ENCODE data around the gene ZBTB20. TPM values are rescaled to one million over a fixed set of nuclear protein-coding genes. Genes with fewer than 3 reads are reported as not detected.
A peak's percentile ranks its signal among the peaks of the same experiment; 100 is the strongest.
"Not testable (repeated sequence)": the region's sequence is repeated elsewhere in the genome, so short reads cannot be mapped to it uniquely, and the experiment has no call there.

ZBTB20 gene
- 84.2 TPM for total RNA-seq
- long read RNA-seq, full-length matches to known transcripts: 10 of 153 reads
- long read RNA-seq, partial matches to known transcripts: 38 of 153 reads
- long read RNA-seq, other reads (novel, unspliced or antisense): 105 of 153 reads

- intact Hi-C loops (cut with DNase I): loop anchor here (2.0 to 10.0 kb wide), 2 partner anchors 46 to 762 kb away; no protein-coding TSS in a partner anchor
- DNase-seq (ENCODE audit: low spot score): peak; percentile 84
Measured at GRCh38 chr3:115146418-115147328, at the start of gene ZBTB20. Gene ZBTB20 (minus strand): TSS chr3:115147288.

GRCh38 chr3:115194476-115194875 lies 47.4 kb upstream of the ZBTB20 start:
- intact Hi-C loops (cut with DNase I): no loop called here
- DNase-seq (ENCODE audit: low spot score): no peak

GRCh38 chr3:115190747-115191146 lies 43.7 kb upstream of the ZBTB20 start:
- no peak for DNase-seq (ENCODE audit: low spot score)
- intact Hi-C loops (cut with DNase I): no loop called here

- no peak for DNase-seq (ENCODE audit: low spot score)
- intact Hi-C loops (cut with DNase I): no loop called here
Measured at GRCh38 chr3:115187149-115187757, 40.2 kb upstream of the ZBTB20 start.

GRCh38 chr3:115186351-115187148 lies 39.5 kb upstream of the ZBTB20 start:
- DNase-seq (ENCODE audit: low spot score): no peak
- intact Hi-C loops (cut with DNase I): no loop called here

GRCh38 chr3:115184859-115185572 lies 37.9 kb upstream of the ZBTB20 start:
- not testable (repeated sequence) for DNase-seq (ENCODE audit: low spot score)

GRCh38 chr3:115178930-115179329 lies 31.8 kb upstream of the ZBTB20 start:
- intact Hi-C loops (cut with DNase I); DNase-seq (ENCODE audit: low spot score): not testable (repeated sequence)

More at GRCh38 chr3:115184859-115185572, 37.9 kb upstream of the ZBTB20 start:
- intact Hi-C loops (cut with DNase I): not testable (repeated sequence)

- intact Hi-C loops (cut with DNase I): loop anchor here (2.0 to 10.0 kb wide), 2 partner anchors 77 to 125 kb away; no protein-coding TSS in a partner anchor
Measured at GRCh38 chr3:115169808-115170207, 22.7 kb upstream of the ZBTB20 start.

GRCh38 chr3:115165701-115166100 lies 18.6 kb upstream of the ZBTB20 start:
- intact Hi-C loops (cut with DNase I): loop anchor here (10.0 kb wide), 1 partner anchor 121 kb away; no protein-coding TSS in a partner anchor
- DNase-seq (ENCODE audit: low spot score): no peak

More at GRCh38 chr3:115169808-115170207, 22.7 kb upstream of the ZBTB20 start:
- no peak for DNase-seq (ENCODE audit: low spot score)

- intact Hi-C loops (cut with DNase I): loop anchor here (10.0 kb wide), 1 partner anchor 120 kb away; no protein-coding TSS in a partner anchor
- no peak for DNase-seq (ENCODE audit: low spot score)
Measured at GRCh38 chr3:115165266-115165665, 18.2 kb upstream of the ZBTB20 start.

- intact Hi-C loops (cut with DNase I): loop anchor here (5.0 to 10.0 kb wide), 2 partner anchors 120 to 337 kb away; no protein-coding TSS in a partner anchor
- DNase-seq (ENCODE audit: low spot score): no peak
Measured at GRCh38 chr3:115164374-115165221, 17.5 kb upstream of the ZBTB20 start.

GRCh38 chr3:115162759-115163158 lies 15.7 kb upstream of the ZBTB20 start:
- intact Hi-C loops (cut with DNase I): loop anchor here (5.0 to 10.0 kb wide), 2 partner anchors 118 to 335 kb away; no protein-coding TSS in a partner anchor
- DNase-seq (ENCODE audit: low spot score): no peak

GRCh38 chr3:115161866-115162265 lies 14.8 kb upstream of the ZBTB20 start:
- intact Hi-C loops (cut with DNase I): loop anchor here (5.0 to 10.0 kb wide), 2 partner anchors 117 to 335 kb away; no protein-coding TSS in a partner anchor
- no peak for DNase-seq (ENCODE audit: low spot score)

- DNase-seq (ENCODE audit: low spot score): no peak
- intact Hi-C loops (cut with DNase I): loop anchor here (5.0 to 10.0 kb wide), 2 partner anchors 116 to 334 kb away; no protein-coding TSS in a partner anchor
Measured at GRCh38 chr3:115161168-115161834, 14.2 kb upstream of the ZBTB20 start.

GRCh38 chr3:115160295-115160694 lies 13.2 kb upstream of the ZBTB20 start:
- no peak for DNase-seq (ENCODE audit: low spot score)
- intact Hi-C loops (cut with DNase I): loop anchor here (5.0 to 10.0 kb wide), 2 partner anchors 115 to 333 kb away; no protein-coding TSS in a partner anchor

- intact Hi-C loops (cut with DNase I): no loop called here
- no peak for DNase-seq (ENCODE audit: low spot score)
Measured at GRCh38 chr3:115156046-115156654, 9.1 kb upstream of the ZBTB20 start.
